Measurements from ENCODE around the gene TGDS. TPM values are rescaled to one million over a fixed set of nuclear protein-coding genes. Genes with fewer than 3 reads are reported as not detected.

The TGDS gene
- total RNA-seq, 1 donor from 2014 or later, result 7.2 TPM

GRCh38 chr13:94548382-94548781, 47.6 kb downstream of the TGDS start:
- TF ChIP-seq CTCF (IDR thresholded peaks at IDR 0.05), result no peak
- Mint-ChIP-seq H3K27me3 (ENCODE audit: unreplicated experiment) (no peaks in the 10 kb centered on the region), H3K4me1 (ENCODE audit: unreplicated experiment) (peaks cover 20% of the 10 kb centered on the region), H3K9me3 (ENCODE audit: unreplicated experiment) (no peaks in the 10 kb centered on the region), H3K27ac (ENCODE audit: unreplicated experiment) (peak overlapping the region; percentile 96), H3K36me3 (ENCODE audit: unreplicated experiment) (no peaks in the 10 kb centered on the region), H3K4me3 (ENCODE audit: unreplicated experiment) (peak overlapping the region; percentile 93)
- no peak for DNase-seq (ENCODE audit: extremely low spot score, unreplicated experiment)

GRCh38 chr13:94546061-94546839, 49.7 kb downstream of the TGDS start:
- no peak overlapping the region for H3K27ac Mint-ChIP-seq (ENCODE audit: unreplicated experiment)
- no peak for TF ChIP-seq CTCF (IDR thresholded peaks at IDR 0.05)
- DNase-seq (ENCODE audit: extremely low spot score, unreplicated experiment), result no peak
- peaks cover 2% of the 10 kb centered on the region for H3K27me3 Mint-ChIP-seq (ENCODE audit: unreplicated experiment)
- no peaks in the 10 kb centered on the region for H3K36me3 Mint-ChIP-seq (ENCODE audit: unreplicated experiment)
- H3K4me3 Mint-ChIP-seq (ENCODE audit: unreplicated experiment), result no peak overlapping the region
- H3K9me3 Mint-ChIP-seq (ENCODE audit: unreplicated experiment), result no peaks in the 10 kb centered on the region
- peaks cover 20% of the 10 kb centered on the region for H3K4me1 Mint-ChIP-seq (ENCODE audit: unreplicated experiment)

GRCh38 chr13:94544922-94545321, 51.0 kb downstream of the TGDS start:
- Mint-ChIP-seq H3K9me3 (ENCODE audit: unreplicated experiment) (no peaks in the 10 kb centered on the region), H3K36me3 (ENCODE audit: unreplicated experiment) (no peaks in the 10 kb centered on the region), H3K27ac (ENCODE audit: unreplicated experiment) (no peak overlapping the region), H3K27me3 (ENCODE audit: unreplicated experiment) (peaks cover 15% of the 10 kb centered on the region), H3K4me3 (ENCODE audit: unreplicated experiment) (no peak overlapping the region), H3K4me1 (ENCODE audit: unreplicated experiment) (peaks cover 15% of the 10 kb centered on the region)
- no peak for DNase-seq (ENCODE audit: extremely low spot score, unreplicated experiment)
- TF ChIP-seq CTCF (IDR thresholded peaks at IDR 0.05), result no peak

GRCh38 chr13:94542917-94543316, 53.0 kb downstream of the TGDS start:
- TF ChIP-seq CTCF (IDR thresholded peaks at IDR 0.05), result no peak
- Mint-ChIP-seq H3K27ac (ENCODE audit: unreplicated experiment) (no peak overlapping the region), H3K4me3 (ENCODE audit: unreplicated experiment) (no peak overlapping the region), H3K36me3 (ENCODE audit: unreplicated experiment) (no peaks in the 10 kb centered on the region), H3K4me1 (ENCODE audit: unreplicated experiment) (peaks cover 8% of the 10 kb centered on the region), H3K9me3 (ENCODE audit: unreplicated experiment) (no peaks in the 10 kb centered on the region), H3K27me3 (ENCODE audit: unreplicated experiment) (peaks cover 31% of the 10 kb centered on the region)
- DNase-seq (ENCODE audit: extremely low spot score, unreplicated experiment), result no peak

- no peaks in the 10 kb centered on the region for H3K36me3 Mint-ChIP-seq (ENCODE audit: unreplicated experiment)
- no peak overlapping the region for H3K27ac Mint-ChIP-seq (ENCODE audit: unreplicated experiment)
- no peaks in the 10 kb centered on the region for H3K9me3 Mint-ChIP-seq (ENCODE audit: unreplicated experiment)
- no peak overlapping the region for H3K4me3 Mint-ChIP-seq (ENCODE audit: unreplicated experiment)
- no peaks in the 10 kb centered on the region for H3K4me1 Mint-ChIP-seq (ENCODE audit: unreplicated experiment)
- H3K27me3 Mint-ChIP-seq (ENCODE audit: unreplicated experiment), result peaks cover 53% of the 10 kb centered on the region
- no peak for TF ChIP-seq CTCF (IDR thresholded peaks at IDR 0.05)
- DNase-seq (ENCODE audit: extremely low spot score, unreplicated experiment), result no peak
Observed at GRCh38 chr13:94537740-94538630, 58.0 kb downstream of the TGDS start.
